OCI-M2 (cell line): ENCODE results near the gene CAMK2N2.

ENCODE experiments used
- DNase-seq: peaks from one replicate; lab custom pipeline; 2025; ENCODE audit not compliant: unreplicated experiment; lab: John Stamatoyannopoulos, UW

The CAMK2N2 gene

DNA sequence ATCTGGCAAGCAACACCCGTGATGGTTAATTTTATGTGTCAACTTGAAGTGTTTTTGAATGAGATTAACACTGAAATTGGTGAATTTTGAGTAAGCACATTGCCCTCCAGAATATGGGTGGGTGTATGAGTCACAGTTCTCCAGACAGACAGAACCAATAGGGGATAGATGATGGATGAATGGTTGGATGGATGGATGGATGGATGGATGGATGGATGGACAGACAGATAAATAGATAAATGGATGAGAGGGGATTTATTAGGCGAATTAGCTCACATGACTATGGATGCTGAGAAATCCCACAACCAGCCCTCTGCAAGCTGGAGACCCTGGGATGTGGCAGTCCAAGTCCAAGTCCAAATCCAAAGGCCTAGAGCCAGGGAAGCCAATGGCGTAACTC, 37.4 kb downstream of the CAMK2N2 start:
- no peak for DNase-seq

DNA sequence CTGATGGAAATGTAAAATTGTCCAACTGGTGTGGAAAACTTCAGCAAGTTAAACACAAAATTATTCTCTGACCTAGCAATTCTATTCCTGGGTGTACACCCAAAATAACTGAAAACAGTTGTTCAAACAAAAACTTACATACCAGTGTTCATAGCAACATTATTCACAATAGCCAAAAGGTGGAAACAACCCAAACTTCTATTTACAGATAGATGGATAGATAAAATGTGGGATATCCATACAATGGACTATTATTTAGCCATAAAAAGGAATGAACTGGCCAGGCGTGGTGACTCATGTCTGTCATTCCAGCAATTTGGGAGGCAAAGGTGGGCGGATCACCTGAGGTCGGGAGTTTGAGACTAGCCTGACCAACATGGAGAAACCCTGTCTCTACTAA, 38.8 kb downstream of the CAMK2N2 start:
- DNase-seq: no peak

DNA sequence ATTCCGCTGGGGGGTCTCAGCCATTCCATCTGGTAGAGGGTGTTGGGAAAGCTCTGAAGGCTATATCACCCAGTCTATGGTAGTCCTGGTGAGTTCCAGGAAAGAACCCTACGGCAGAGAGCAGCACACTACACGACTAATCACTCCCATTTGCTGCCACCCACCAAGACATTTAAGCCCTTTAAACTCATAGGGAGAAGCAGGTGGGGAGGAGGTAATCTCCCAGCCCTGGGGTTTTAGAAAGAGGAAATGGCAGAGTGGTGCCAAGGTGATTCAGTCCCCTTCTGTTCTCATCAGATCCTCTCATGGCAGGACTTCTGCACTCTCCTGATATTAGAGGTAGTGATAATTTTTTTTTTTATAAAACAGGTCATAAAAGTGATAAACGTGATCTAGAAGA, 42.5 kb downstream of the CAMK2N2 start:
- DNase-seq: no peak

DNA sequence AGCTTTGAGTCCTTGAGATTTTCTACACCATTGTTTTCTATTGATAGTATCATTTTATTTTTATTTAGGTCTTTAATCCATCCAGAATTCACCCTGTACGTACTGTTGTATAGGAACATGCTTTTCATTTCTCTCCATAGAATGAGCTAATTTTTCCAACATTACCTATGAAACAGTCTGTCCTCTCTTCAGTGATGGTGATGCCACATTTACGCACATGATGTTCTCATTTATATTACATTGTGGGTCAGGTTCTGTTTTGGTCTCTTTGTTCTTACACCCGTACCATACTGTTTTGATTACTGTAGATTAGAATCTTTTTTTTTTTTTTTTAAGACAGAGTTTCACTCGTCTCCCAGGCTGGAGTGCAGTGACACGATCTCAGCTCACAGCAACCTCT, 49.6 kb downstream of the CAMK2N2 start:
- DNase-seq: no peak

DNA sequence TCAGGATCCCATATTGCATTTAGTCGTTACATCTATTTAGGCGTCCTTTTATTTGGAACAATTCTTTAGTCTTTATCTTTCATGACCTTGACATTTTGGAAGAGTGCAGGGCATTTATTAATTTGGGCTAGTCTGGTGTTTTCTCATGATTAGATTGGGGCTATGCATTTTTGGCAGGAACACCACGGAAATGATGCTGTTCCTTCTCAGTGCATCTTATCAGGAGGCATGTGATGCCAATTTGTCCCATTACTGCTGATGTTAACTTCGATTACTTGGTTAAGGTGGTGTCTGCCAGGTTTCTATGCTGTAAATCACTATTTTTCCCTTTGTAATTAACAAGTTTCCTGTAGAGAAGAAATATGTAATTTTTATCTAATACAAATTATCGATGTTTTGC, 50.1 kb downstream of the CAMK2N2 start:
- DNase-seq: no peak
